ENCODE data around the gene SNX24.

- TF ChIP-seq CTCF (IDR thresholded peaks at IDR 0.05) (no peak), POLR2A (IDR thresholded peaks at IDR 0.05) (no peak)
These were observed 119.7 kb downstream of the SNX24 start for GRCh38 chr5:122965111-122965510.

All from right lobe of liver (tissue), 4 donors.